Stimulated activated CD8-positive, alpha-beta memory T cell treated with anti-CD3 and anti-CD28 coated beads, Interleukin-7, amount 100 ng/mL, for 48 hours (primary cell): Measurements from ENCODE around the gene AKR1C3.
"Not testable (repeated sequence)": the region's sequence is repeated elsewhere in the genome, so short reads cannot be mapped to it uniquely, and the experiment has no call there.

Experiments used
- DNase-seq, 2 donors: peaks; one replicate each; pipeline ENCODE4 v3.0.0-alpha.2; 2020; ENCODE audit warnings: low read depth in 1 of 2; ENCODE audit errors: extremely low read depth in 1 of 2

AKR1C3 gene

DNA sequence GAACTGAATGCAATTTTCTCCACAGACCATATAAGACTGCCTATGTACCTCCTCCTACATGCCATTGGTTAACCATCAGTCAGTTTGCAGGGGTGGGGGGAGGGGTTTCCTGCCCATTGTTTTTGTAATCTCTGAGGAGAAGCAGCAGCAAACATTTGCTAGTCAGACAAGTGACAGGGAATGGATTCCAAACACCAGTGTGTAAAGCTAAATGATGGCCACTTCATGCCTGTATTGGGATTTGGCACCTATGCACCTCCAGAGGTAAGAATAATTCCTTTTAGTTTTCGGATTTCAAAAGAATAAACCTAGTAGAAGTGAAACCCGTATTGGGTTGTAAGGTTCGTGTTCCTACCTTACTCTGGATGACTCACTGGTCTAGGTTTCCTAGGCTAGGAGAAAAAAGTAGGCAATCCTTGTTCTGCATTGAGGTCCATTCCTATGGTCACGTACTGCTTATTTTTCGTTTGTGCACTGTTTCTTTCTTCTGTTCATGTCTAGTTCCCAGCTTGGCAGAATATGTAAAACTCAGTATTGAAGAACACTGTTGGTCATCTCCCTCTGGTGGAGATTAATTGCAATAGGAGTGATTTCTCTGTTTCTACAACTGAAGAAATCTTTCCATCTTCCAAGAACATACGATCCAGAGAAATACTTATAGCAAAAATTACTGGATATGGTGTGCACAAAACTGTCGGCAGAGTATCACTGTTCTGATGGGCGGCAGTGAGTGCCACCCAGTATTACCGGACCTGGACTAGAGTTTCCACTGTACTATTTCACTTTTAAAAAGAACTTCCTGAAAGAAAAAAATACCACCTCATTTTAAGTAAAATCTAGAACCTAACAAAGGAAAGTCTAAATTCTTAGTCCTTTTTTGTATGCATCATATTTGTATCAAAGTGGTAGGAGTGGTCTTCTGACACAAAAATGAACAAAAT, at the start of gene AKR1C3:
Gene AKR1C3, plus strand, starts transcription at position 150 of the 941 bp plus-strand sequence. Its CDS starts 31 bp downstream, at position 181.
- DNase-seq: no peak

DNA sequence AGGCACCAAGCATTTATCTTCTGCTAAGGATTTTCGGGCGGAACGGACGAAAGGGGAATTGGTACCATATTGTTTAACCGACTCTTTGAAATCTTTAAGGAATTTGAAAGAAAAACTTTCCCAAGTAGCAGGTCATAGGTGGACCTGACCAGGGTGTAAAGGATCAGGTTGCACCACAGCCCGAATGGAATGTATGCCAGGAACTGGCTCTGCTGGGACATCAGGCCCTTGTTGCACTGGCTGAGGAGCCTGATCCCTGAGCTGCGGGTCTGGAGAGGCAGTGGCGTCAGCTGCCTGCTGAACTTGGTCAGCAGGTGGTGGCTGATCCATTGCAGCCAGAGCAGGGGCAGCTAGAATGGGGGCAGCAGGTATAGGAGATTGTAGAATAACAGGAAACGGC, 49.1 kb upstream of the AKR1C3 start:
- no peak for DNase-seq

DNA sequence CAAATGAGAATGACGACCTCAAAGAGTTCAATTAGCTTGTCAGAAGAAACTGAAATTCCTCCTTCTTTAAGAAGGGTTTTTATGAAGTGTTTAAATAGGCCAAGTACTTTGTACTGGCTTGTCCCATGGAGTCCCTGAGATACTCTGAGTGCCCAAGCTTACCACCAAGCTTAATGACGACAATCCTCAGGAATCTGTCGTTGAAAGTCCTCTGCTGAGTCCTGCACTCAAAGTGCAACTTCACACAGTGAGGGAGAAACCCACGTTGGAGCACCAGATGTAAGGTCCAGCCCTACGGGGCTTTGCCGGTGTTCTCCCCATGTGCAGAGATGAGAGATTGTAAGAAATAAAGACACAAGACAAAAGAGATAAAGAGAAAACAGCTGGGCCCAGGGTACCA, 47.8 kb upstream of the AKR1C3 start:
- no peak for DNase-seq

DNA sequence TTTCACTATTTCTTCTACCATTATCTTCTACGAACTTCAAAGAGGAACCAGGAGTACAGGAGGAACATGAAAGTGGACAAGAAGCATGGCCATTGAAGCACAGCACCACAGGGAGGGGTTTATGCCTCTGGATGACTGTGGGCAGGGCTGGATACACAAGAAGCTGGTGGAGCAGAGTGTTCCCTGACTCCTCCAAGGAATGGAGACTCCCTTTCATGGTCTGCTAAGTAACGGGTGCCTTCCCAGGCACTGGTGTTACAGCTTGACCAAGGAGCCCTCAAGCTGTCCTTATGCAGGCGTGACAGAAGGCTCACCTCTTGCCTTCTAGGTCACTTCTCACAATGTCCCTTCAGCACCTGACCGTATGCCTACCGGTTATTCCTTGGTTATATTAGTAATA, 47.2 kb upstream of the AKR1C3 start:
- not testable (repeated sequence) for DNase-seq

DNA sequence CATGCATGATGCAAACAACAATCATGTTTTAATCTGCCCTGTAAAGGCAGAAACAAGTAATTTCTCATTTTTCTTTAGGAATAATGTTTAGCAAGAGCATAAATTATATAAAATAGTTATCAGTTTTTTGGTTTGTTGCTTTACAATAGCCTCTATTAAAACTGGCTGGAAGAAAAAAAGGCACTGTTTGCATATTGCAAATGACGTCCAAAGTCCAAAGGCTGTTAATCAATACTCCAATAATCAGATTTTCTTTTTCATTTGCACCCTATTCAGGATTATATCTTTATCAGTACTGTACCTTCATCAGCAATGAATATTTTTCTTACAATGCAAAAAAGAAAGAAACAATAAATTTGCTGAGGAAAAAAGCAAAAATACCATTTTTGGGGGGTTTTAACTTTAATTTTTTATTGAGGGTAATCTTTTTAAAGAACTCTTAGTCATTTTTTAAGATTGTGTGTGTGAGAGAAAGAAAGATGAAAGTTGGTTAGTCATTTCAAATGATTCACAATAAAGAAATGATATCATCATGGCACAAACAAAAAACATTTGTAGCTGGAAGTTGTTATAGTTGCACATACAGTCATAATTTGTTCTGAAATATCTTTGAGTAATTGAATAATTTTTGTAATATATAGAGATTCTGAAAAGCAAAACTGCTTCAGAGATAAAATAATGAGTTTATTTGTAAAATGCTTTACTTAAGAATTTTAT, 46.1 kb upstream of the AKR1C3 start:
- no peak for DNase-seq

DNA sequence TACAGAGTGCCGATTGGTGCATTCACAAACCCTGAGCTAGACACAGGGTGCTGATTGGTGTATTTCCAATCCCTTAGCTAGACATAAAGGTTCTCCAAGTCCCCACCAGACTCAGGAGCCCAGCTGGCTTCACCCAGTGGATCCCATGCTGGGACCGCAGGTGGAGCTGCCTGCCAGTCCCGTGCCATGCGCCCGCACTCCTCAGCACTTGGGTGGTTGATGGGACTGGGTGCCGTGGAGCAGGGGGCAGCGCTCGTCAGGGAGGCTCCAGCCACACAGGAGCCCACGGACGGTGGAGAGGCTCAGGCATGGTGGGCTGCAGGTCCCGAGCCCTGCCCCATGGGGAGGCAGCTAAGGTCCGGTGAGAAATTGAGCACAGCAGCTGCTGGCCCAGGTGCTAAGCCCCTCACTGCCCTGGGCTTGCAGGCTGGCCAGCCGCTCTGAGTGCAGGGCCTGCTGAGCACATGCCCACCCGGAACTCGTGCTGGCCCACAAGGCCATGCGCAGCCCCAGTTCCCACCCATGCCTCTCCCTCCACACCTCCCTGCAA, 41.2 kb upstream of the AKR1C3 start:
- DNase-seq: not testable (repeated sequence)

DNA sequence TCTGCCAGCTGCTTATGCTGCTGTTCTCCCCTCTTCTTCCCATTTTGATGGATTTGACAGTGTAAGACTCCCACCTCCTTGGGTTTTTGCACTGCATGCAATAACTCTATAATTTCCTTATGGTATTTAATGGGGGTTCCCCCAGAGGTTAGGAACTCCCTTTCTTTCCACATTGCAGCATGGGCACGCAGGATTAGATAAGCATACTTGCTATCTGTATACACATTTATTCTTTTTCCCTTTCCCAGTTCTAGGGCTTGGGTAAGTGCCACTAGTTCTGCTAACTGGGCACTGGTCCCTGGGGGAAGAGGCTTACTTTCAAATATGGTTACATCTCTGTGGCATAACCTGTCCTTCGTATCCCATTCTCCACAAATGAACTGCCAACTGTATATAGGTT, 39.4 kb upstream of the AKR1C3 start:
- DNase-seq: not testable (repeated sequence)

DNA sequence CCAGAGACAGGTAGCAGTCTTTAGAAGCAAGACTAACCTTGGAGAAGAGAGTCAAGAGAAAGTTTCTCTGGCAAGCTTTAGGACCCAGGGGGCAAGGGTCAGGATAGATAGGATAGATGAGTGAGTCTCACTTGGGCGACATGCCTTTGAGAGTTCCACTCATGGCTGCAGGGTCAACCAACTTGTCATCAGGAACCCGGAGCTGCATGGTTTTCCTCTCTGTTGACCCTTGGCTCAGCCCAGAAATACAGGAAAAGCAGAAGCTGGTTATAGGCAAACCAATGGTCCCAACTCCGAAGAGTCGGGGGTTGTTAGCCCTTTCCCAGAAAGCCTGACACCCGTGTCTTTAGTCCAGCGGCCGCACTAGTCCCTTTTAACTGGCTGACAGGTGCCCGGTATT, 34.9 kb upstream of the AKR1C3 start:
- not testable (repeated sequence) for DNase-seq

DNA sequence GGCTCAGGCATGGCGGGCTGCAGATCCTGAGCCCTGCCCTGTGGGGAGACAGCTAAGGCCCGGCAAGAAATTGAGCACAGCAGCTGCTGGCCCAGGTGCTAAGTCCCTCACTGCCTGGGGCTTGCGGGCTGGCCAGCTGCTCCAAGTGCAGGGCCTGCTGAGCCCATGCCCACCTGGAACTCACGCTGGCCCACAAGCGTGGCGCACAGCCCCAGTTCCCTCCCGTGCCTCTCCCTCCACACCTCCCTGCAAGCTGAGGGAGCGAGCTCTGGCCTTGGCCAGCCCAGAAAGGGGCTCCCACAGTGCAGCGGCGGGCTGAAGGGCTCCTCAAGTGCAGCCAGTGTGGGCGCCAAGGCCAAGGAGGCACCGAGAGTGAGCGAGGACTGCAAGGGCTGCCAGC, 33.4 kb upstream of the AKR1C3 start:
- DNase-seq: not testable (repeated sequence)

DNA sequence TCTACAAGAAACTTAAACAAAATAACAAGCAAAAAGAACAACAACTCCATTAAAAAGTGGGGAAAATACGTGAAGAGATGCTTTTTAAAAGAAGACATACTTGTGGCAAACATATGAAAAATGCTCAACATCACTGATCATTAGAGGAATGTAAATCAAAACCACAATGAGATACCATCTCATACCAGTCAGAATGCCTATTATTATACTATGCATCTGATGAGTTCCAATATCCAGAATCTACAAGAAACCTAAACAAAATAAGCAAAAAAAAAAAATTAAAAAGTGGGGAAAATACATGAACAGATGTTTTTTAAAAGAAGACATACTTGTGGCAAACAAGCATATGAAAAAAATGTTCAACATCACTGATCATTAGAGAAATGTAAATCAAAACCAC, 29.6 kb upstream of the AKR1C3 start:
- no peak for DNase-seq

DNA sequence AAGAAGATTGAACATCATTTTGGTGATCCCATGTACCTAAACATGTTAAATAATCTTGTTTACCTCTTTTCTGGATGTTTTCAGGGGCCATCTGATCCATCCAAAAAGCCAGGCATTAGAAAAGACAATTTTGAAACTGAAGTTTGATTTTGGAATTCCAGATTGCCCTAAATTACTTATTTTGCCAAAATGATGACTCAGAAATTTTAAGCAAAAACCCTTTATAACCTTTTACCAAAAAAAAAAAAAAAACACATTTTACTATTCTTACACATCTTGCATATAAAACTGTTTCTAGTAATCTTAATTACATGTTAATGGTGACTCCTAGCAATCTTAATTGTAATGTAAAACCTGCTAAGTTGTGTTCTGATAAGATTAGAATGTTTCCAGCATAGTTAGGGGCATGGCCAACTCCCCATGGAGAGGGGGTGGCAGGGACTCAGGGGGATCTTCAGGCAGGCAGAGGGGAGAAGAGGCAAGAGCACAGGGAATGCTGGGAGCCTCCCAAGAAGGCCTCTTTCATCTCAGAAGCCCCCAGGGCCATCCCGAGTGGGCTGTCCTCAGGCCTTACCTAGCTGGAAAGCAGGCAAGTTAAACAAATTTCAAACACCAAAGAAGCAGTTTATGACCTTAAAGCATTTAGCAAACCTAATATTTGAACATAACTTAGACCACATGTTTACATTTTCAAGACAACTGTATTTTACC, 25.8 kb upstream of the AKR1C3 start:
- no peak for DNase-seq

DNA sequence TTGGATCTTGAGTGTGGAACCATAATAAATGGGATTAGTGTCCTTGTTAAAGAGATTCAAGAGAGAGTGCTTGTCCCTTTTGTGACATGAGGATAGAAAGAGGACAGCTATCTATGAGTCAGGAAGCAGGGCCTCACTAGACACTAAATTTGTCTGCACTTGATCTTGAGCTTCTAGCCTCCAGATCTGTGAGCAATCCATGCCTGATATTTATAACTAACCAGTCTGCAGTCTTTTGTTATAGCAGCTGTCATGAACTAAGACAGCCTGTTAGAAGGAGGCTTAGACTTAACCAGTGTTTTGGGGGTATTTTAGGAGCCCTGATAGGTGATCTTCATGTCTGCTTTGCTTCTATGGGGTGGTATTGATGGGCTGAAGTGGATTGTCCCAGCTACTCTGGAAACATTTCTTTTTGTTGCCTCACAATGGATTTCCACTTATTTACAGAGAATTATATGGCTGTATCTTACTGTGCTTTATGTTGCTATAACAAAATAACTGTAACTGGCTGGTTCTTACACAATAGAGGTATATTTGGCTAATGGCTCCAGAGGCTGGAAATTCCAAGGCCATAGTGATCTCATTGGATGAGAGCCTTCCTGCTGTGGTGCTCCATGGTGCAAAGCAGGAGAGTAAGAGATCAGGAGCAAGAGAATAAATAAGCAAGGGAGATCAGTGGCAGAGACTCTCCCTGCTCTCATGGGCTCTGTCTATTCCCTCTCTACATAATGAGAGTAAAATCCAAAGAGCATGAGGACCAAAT, 23.4 kb upstream of the AKR1C3 start:
- no peak for DNase-seq

DNA sequence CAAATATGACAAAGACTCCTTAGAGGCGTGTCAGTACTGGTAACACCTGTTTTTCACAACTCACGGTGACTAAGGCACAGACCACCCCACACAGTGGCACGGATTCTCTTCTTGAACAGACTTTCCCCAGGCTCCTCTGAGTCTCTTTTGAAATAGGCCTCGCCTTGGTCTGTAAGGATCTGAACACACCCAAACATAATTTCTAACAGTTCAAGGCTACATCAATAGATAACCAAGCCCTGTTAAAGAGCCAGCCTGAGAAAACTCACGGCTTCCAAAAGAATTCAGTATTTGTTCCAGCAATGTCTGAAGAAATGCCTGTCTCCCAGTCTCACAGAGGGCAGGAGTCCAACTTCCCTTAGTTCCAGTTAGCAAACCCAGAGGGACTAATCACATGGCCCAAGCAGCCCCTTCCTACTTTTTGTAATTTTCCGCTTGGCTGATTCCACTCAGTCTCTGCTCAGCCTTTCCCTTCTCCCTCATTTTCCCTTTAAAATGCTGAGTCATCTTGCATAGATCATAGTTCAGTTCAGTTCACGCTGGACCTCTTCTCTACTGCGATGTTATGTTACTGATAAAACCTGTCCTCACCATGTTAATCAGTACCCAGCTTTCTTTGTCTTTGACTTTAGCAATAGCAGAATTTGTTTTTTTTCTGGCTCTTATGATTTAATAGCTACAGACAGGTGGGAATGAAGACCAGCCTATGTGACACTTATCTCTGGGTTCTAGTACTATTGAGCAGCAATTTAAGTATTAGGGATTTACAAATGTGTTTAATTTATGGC, 22.6 kb upstream of the AKR1C3 start:
- DNase-seq: no peak

DNA sequence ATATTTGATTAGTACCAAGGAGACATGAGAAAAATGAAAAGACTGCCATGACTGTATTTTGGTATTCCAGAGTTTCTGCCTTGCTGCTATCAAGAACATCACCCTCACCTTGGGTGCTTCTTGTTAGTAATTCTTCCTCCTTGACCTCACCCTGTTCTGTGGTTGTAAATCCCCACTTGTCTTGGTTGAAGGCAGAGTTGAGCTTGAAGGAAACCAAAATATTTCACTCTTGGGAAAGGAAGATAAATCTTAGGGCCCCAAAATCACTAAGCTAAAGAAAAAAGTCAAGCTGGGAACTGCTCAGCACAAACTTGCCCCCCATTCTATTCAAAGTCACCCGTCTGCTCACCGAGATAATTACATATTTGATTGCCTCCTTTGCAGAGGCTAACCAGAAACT, 20.6 kb upstream of the AKR1C3 start:
- no peak for DNase-seq

DNA sequence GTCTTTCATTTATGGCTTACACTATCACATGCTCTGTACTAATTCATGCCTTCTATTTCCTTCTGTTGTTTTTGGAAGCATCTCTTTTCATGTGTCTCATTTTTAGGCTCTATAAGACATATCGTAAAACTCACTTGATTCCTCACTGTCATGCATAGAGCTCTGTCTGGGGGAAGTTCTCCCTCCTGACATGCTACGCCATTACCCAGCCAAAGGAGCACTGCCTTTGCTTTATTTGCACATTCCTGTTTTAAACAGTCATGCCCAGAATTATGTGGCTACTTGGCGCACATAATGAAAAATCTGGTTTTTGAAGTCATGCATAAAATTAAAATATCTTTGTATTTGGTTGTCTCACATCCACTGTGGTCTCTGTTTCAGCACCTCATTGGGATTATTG, 17.6 kb upstream of the AKR1C3 start:
- DNase-seq: no peak

DNA sequence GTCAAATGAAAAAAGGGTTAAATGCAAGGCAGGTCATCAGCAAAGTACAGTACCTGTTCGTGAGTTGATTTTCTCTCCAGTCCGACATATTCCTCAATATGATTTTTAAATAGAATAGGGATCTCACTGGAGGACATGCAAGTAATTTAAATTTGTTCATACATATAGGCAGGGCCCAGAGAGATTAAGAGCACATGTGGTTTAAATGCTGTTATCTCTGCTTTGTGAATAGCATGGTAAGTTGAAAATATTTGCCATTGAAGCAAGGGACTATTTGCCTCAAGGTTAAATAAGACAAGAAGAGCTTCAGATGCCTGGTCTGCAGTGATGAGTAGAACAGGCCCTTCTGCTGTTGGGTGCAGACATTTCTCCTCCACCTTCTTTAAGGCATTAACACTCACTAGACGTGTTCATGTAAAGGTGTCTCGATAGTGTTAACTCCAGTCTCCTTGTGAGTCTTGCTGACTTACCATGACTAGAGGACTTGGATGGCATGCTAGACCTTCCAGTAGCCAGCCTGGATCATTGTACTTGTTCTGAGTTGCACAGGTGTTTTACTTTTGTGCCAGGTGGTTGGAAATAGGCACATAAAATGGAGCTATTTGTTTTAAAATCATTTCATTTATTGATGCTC, 15.6 kb upstream of the AKR1C3 start:
- DNase-seq: no peak

DNA sequence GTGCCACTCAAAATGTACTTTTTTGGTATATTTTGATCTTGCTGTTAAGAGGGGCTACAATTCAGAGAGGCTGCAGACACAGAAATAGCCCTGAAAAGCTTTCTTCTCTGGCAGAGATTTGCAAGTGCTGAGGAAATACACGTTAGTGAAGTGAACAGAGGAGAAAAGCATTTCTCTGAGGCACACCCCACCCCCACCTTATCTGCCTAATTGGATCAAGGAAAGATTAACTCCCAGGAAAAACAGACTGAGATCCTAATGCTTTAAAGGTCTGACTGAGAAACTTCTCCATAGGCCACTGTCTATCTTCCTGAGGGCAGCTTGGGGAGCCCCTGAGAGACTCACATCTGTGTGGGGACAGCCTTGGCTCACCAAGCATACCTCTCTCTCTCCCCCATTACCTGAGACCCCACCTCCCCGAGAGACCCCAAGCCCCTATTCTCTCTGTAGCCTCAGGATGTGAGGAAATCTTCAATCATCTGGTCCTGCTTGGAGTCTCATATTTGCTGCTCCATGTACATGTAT, 14.8 kb upstream of the AKR1C3 start:
- DNase-seq: no peak

DNA sequence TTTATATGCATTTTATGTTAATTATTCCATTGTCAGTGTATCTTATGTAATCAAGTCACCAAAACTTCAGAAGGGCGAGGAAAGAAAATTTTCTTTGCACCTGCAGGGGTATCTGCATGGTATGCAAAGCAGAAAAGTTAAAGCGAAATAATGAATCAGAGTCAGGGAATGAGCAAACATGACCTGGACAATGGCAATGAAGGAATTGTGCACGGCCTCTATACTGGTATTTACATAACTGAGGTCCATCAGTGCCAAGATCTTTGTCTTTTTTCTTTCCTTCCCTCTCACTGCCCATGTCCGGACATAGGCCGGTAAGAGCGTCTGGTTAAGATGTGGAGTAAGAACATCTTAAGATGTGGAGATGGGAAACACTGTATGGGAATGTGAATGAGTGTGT, 14.4 kb upstream of the AKR1C3 start:
- DNase-seq: no peak

DNA sequence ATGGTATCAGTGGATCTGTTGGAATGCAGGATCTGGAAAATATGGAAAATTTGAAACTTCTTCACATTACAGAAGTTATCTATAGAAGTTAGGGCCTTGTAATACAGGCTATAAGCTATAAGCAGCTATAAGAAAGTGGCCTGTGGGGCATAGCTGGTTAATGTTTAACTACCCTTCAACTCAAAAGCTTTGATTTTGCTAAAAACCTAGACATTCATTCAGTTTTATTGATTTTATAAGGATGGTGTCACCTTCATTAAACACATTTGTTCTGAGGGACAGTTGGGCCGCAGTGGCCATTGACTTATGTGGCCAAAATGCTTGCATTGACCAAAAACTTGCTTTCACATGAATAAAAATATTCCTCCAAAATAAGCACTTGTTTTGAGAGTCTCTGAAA, 13.1 kb upstream of the AKR1C3 start:
- DNase-seq: no peak
